A673 (cell line): ENCODE measurements around the gene P3H4. TPM values are rescaled to one million over a fixed set of nuclear protein-coding genes. Genes with fewer than 3 reads are reported as not detected.

Experiments used
- BruUV-seq: library from RNA; stranded (reverse); fragments of 400-500 nt; replicated peaks from 2 replicates; lab custom pipeline; 2021; lab: Mats Ljungman, UMichigan
- CTCF ChIA-PET: fragments of 300-600 bp; sonication (Branson Sonifier 250); formaldehyde crosslinking; loops from one replicate; lab custom pipeline; 2022; ENCODE audit warnings: antibody characterized with exemption; lab: Charles Lee
- POLR2A ChIA-PET: fragments of 300-600 bp; sonication (Branson Sonifier 250); formaldehyde crosslinking; loops from one replicate; lab custom pipeline; 2022; ENCODE audit warnings: antibody characterized with exemption; ENCODE audit not compliant: low non-redundant PET; lab: Charles Lee
- DNase-seq: peaks from one replicate; pipeline ENCODE4 v3.0.0-alpha.2; 2015; ENCODE audit warnings: low spot score
- H3K27ac ChIP-seq: fragments of 200-600 bp; sonication (generic); 2 replicates; pipeline ENCODE4 v1.5.1; 2016; ENCODE audit warnings: mixed run types, low read depth, mild to moderate bottlenecking, mixed read lengths, antibody characterized with exemption, low read length; ENCODE audit not compliant: poor library complexity, severe bottlenecking
- H3K27me3 ChIP-seq: fragments of 200-600 bp; sonication (generic); replicated peaks from 2 replicates; pipeline ENCODE4 v1.6.1; 2017; ENCODE audit warnings: mixed run types, low read depth, mild to moderate bottlenecking, mixed read lengths, antibody characterized with exemption, low read length; ENCODE audit not compliant: insufficient read depth, poor library complexity
- H3K36me3 ChIP-seq: fragments of 200-600 bp; sonication (generic); 2 replicates; pipeline ENCODE4 v1.6.1; 2016; ENCODE audit warnings: mixed run types, mild to moderate bottlenecking, mixed read lengths, antibody characterized with exemption, low read length; ENCODE audit not compliant: insufficient read depth, poor library complexity, severe bottlenecking
- H3K4me1 ChIP-seq: fragments of 200-600 bp; sonication (generic); 2 replicates; pipeline ENCODE4 v1.6.1; 2017; ENCODE audit warnings: mixed run types, mild to moderate bottlenecking, mixed read lengths, antibody characterized with exemption, low read length; ENCODE audit not compliant: insufficient read depth, poor library complexity, severe bottlenecking
- H3K4me3 ChIP-seq: fragments of 200-600 bp; sonication (generic); 2 replicates; pipeline ENCODE4 v1.5.1; 2016; ENCODE audit warnings: low read depth, mixed run types, mild to moderate bottlenecking, mixed read lengths, low read length; ENCODE audit not compliant: poor library complexity, severe bottlenecking
- H3K9me3 ChIP-seq: fragments of 200-600 bp; sonication (generic); 2 replicates; pipeline ENCODE4 v1.6.1; 2016; ENCODE audit warnings: mixed run types, low read depth, mild to moderate bottlenecking, mixed read lengths, antibody characterized with exemption, low read length; ENCODE audit not compliant: poor library complexity, severe bottlenecking
- EZH2 ChIP-seq: fragments of 200-600 bp; sonication (generic); IDR thresholded peaks from 2 replicates; pipeline ENCODE4 v1.6.1; 2017; ENCODE audit warnings: borderline replicate concordance, low read depth, mild to moderate bottlenecking, mixed read lengths, antibody characterized with exemption, low read length; ENCODE audit not compliant: poor library complexity, severe bottlenecking
- intact Hi-C: fragments of 100-400 bp; cut with micrococcal nuclease; formaldehyde crosslinking; loops from one replicate; pipeline ENCODE4 v1.10.0; 2022; ENCODE audit not compliant: unreplicated experiment
- total RNA-seq: library from RNA; stranded (reverse); gene quantifications from 2 replicates; pipeline ENCODE4 v1.2.3, GENCODE V29; 2021
- TF ChIP-seq, protein P1 (sequence below): fragments of 300-800, 200-600 bp; sonication (generic); conservative IDR thresholded peaks from 2 replicates; pipeline ENCODE4 v1.5.1; 2017; ENCODE audit warnings: low read depth, mild to moderate bottlenecking, antibody characterized with exemption, low read length, moderate library complexity, mixed read lengths

Gene P3H4
- total RNA-seq, 1 experiment from 2014 or later, result 5.9 TPM

DNA sequence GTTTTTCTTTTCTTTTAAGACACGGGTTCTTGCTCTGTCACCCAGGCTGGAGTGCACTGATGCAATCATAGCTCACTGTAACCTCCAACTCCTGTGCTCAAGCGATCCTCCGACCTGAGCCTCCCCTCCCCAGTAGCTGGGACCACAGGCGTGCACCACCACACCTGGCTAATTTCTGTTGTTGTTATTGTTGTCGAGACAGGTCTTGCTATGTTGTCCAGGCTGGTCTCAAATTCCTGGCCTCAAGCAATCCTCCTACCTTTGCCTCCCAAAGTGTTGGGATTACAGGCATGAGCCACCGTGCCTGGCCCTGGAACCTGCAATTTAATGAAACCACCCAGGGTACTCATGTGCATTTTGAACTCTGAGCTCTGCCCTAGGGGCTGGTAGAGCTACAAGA lies 49.4 kb downstream of the P3H4 start:
- no TSS peak for BruUV-seq
- no peak overlapping the region for H3K27ac ChIP-seq
- H3K4me3 ChIP-seq, result no peak overlapping the region
- no peak for TF ChIP-seq EZH2
- TF ChIP-seq, protein P1, sequence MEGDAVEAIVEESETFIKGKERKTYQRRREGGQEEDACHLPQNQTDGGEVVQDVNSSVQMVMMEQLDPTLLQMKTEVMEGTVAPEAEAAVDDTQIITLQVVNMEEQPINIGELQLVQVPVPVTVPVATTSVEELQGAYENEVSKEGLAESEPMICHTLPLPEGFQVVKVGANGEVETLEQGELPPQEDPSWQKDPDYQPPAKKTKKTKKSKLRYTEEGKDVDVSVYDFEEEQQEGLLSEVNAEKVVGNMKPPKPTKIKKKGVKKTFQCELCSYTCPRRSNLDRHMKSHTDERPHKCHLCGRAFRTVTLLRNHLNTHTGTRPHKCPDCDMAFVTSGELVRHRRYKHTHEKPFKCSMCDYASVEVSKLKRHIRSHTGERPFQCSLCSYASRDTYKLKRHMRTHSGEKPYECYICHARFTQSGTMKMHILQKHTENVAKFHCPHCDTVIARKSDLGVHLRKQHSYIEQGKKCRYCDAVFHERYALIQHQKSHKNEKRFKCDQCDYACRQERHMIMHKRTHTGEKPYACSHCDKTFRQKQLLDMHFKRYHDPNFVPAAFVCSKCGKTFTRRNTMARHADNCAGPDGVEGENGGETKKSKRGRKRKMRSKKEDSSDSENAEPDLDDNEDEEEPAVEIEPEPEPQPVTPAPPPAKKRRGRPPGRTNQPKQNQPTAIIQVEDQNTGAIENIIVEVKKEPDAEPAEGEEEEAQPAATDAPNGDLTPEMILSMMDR, result no peak
- no peaks in the 10 kb centered on the region for H3K4me1 ChIP-seq
- H3K27me3 ChIP-seq, result no peaks in the 10 kb centered on the region
- intact Hi-C loops, result no loop called here
- no peaks in the 10 kb centered on the region for H3K9me3 ChIP-seq
- no peak for DNase-seq
- peaks cover 6% of the 10 kb centered on the region for H3K36me3 ChIP-seq
- CTCF ChIA-PET, result no interaction called here
- POLR2A ChIA-PET, result no interaction called here

DNA sequence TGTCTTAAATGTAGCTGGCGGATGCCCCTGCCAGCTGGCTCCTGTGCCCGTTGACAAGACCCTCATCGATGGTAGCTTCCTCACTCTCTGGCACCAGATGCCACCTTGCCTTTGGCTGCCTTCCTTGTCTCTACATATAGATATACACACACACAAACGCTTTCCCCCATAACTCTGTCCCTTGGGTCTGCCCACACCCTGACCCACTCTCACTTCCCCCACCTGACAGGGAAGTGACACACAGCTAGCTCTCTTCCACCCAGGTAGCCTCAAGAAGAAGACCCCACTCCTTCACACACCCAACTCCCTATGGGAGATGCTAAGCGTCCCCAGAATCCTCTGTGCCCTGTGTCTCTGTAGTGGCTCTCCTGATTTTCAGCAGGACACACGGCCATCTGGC lies 50.9 kb downstream of the P3H4 start:
- ChIA-PET POLR2A (no interaction called here), CTCF (no interaction called here)
- H3K4me1 ChIP-seq, result no peaks in the 10 kb centered on the region
- intact Hi-C loops, result no loop called here
- BruUV-seq, result no TSS peak
- no peak overlapping the region for H3K4me3 ChIP-seq
- no peak overlapping the region for H3K27ac ChIP-seq
- H3K27me3 ChIP-seq, result no peaks in the 10 kb centered on the region
- no peak for DNase-seq
- no peaks in the 10 kb centered on the region for H3K9me3 ChIP-seq
- TF ChIP-seq EZH2, result no peak
- TF ChIP-seq, protein P1, result no peak
- peaks cover 6% of the 10 kb centered on the region for H3K36me3 ChIP-seq

DNA sequence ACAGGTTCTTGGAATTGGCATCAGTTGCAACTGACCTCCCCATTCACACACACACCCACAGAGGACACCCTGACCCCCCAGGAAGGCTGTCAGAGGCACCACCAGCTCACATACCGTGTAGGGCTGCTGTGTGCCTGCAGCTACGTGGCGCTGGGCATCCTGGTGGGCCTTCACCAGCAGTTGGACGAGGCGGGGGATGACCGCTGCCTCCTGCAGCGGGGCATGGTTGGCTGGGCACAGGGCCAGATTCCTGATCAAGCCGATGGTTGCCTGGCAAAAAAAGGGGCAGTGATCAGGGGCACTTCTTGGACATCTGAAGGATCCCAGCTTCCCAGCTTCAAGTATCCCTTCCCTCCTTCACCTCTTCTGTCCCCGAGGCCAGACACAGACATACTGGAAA lies 53.1 kb downstream of the P3H4 start:
- Histone ChIP-seq H3K4me3 (no peak overlapping the region), H3K27me3 (no peaks in the 10 kb centered on the region), H3K36me3 (peaks cover 6% of the 10 kb centered on the region), H3K4me1 (no peaks in the 10 kb centered on the region), H3K27ac (no peak overlapping the region), H3K9me3 (no peaks in the 10 kb centered on the region)
- TF ChIP-seq EZH2, result no peak
- TF ChIP-seq, protein P1, result no peak
- ChIA-PET POLR2A (no interaction called here), CTCF (no interaction called here)
- intact Hi-C loops, result no loop called here
- no TSS peak for BruUV-seq
- DNase-seq, result no peak
